ENCODE results near the gene RAMAC. TPM values are rescaled to one million over a fixed set of nuclear protein-coding genes. Genes with fewer than 3 reads are reported as not detected.
A peak's percentile ranks its signal among the peaks of the same experiment; 100 is the strongest.

Gene RAMAC
- total RNA-seq, 3 donors from 2014 or later (not counting 1 experiment from before 2014, with no cell fraction given), result 15.4 to 27.2 (median 25.7) TPM

DNA sequence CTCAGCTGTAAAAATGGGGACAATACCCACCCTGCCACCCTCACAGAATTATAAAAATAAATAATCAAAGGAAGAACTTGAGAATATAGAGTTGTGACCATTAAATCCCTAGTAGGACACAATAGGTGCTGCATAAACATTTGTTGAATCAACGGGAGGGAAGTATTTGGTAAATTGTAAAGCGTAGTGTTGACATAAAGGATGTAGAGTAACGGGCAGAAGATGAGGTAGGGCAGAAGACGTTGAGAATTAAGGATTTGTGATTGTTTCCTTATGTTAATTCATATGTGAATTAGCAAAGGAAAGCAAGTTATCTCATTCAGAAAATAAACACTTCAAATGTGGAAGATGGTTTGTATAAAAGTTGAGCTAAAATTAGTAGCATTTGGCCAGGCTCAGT is 7.1 kb downstream of the RAMAC start:
- Mint-ChIP-seq H3K4me3 (no peak overlapping the region), H3K27ac (peak overlapping the region in 1 of 2 donors; percentile 6), H3K9me3 (no peaks in the 10 kb centered on the region), H3K36me3 (no peaks in the 10 kb centered on the region), H3K4me1 (no peaks in the 10 kb centered on the region), H3K27me3 (ENCODE audit: low read depth in 2 of 2) (no peaks in the 10 kb centered on the region)
- ATAC-seq, result no peak
- Histone ChIP-seq H3K4me1 (ENCODE audit: control insufficient read depth, insufficient read depth, low read length) (no peaks in the 10 kb centered on the region), H3K9me3 (ENCODE audit: control insufficient read depth, insufficient read depth, low read length) (no peaks in the 10 kb centered on the region), H3K36me3 (ENCODE audit: control insufficient read depth, insufficient read depth, low read length) (peaks cover 20% of the 10 kb centered on the region), H3K27me3 (ENCODE audit: control insufficient read depth, insufficient read depth, low read length) (no peaks in the 10 kb centered on the region), H3K4me3 (ENCODE audit: low read length) (no peak overlapping the region), H3K27ac (ENCODE audit: low read length) (no peak overlapping the region)
- WGBS (ENCODE audit: insufficient coverage), result 91% methylated on average over 4 of the region's 4 CpGs
- intact Hi-C loops (cut with micrococcal nuclease), result no loop called here
- TF ChIP-seq, protein P1, sequence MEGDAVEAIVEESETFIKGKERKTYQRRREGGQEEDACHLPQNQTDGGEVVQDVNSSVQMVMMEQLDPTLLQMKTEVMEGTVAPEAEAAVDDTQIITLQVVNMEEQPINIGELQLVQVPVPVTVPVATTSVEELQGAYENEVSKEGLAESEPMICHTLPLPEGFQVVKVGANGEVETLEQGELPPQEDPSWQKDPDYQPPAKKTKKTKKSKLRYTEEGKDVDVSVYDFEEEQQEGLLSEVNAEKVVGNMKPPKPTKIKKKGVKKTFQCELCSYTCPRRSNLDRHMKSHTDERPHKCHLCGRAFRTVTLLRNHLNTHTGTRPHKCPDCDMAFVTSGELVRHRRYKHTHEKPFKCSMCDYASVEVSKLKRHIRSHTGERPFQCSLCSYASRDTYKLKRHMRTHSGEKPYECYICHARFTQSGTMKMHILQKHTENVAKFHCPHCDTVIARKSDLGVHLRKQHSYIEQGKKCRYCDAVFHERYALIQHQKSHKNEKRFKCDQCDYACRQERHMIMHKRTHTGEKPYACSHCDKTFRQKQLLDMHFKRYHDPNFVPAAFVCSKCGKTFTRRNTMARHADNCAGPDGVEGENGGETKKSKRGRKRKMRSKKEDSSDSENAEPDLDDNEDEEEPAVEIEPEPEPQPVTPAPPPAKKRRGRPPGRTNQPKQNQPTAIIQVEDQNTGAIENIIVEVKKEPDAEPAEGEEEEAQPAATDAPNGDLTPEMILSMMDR (IDR thresholded peaks at IDR 0.05), result no peak
- DNase-seq, result no peak

DNA sequence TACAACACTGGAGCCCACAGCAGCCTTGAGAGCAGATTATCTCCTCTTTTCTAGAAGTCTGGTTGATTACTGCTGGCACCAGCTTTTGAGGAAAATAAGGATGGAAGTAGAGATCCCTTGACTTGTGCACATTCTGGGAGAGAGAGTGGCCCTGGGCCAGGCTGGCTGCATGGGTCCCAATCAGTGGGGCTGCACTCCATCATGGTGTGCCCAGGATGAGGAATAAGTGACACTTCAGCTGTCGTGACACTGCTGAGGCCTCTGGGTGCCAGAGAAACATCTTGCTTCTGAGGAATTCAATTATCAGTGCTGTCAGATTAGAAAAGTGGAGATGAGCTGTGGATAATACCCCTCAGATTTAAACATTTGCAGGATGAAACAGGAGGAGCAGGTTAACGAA is 9.1 kb downstream of the RAMAC start:
- Mint-ChIP-seq H3K27ac (no peak overlapping the region), H3K4me1 (peaks cover 2 to 3% of the 10 kb centered on the region in 2 donors), H3K9me3 (no peaks in the 10 kb centered on the region), H3K4me3 (no peak overlapping the region), H3K36me3 (no peaks in the 10 kb centered on the region), H3K27me3 (ENCODE audit: low read depth in 2 of 2) (no peaks in the 10 kb centered on the region)
- Histone ChIP-seq H3K4me3 (ENCODE audit: low read length) (no peak overlapping the region), H3K27me3 (ENCODE audit: control insufficient read depth, insufficient read depth, low read length) (no peaks in the 10 kb centered on the region), H3K27ac (ENCODE audit: low read length) (no peak overlapping the region), H3K9me3 (ENCODE audit: control insufficient read depth, insufficient read depth, low read length) (no peaks in the 10 kb centered on the region), H3K4me1 (ENCODE audit: control insufficient read depth, insufficient read depth, low read length) (peaks cover 4% of the 10 kb centered on the region), H3K36me3 (ENCODE audit: control insufficient read depth, insufficient read depth, low read length) (peaks cover 10% of the 10 kb centered on the region)
- DNase-seq (no peak), ATAC-seq (no peak)
- WGBS (ENCODE audit: insufficient coverage), result 100% methylated on average over 2 of the region's 2 CpGs
- TF ChIP-seq, protein P1 (IDR thresholded peaks at IDR 0.05), result no peak
- intact Hi-C loops (cut with micrococcal nuclease), result no loop called here

DNA sequence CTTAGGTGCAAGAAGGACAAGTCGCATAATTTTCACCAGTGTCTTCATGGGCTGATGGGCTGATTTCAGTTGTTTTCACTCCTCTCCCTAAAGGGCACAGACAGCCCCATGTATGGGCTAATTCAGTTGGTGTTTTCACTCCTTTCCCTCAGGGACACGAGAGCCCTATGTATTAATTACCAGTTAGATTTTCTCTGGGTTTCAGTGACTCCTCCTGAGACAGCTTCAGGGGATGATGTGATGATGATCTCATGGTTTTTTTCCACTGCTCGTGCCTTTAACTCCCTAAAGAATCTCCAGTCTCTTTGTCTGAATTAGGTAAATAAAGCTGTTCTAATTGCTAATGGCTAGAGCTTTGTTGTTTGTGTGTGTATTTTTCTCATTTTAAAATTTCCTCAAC is 9.9 kb downstream of the RAMAC start:
- Mint-ChIP-seq H3K9me3 (no peaks in the 10 kb centered on the region), H3K4me1 (peaks cover 7 to 8% of the 10 kb centered on the region in 2 donors), H3K27ac (no peak overlapping the region), H3K27me3 (ENCODE audit: low read depth in 2 of 2) (no peaks in the 10 kb centered on the region), H3K4me3 (no peak overlapping the region), H3K36me3 (no peaks in the 10 kb centered on the region)
- Histone ChIP-seq H3K27me3 (ENCODE audit: control insufficient read depth, insufficient read depth, low read length) (no peaks in the 10 kb centered on the region), H3K4me3 (ENCODE audit: low read length) (no peak overlapping the region), H3K9me3 (ENCODE audit: control insufficient read depth, insufficient read depth, low read length) (no peaks in the 10 kb centered on the region), H3K36me3 (ENCODE audit: control insufficient read depth, insufficient read depth, low read length) (peaks cover 5% of the 10 kb centered on the region), H3K27ac (ENCODE audit: low read length) (no peak overlapping the region), H3K4me1 (ENCODE audit: control insufficient read depth, insufficient read depth, low read length) (peaks cover 7% of the 10 kb centered on the region)
- ATAC-seq (no peak), DNase-seq (no peak)
- 100% methylated on average over 1 of the region's 3 CpGs for WGBS (ENCODE audit: insufficient coverage)
- intact Hi-C loops (cut with micrococcal nuclease), result no loop called here
- TF ChIP-seq, protein P1 (IDR thresholded peaks at IDR 0.05), result no peak

DNA sequence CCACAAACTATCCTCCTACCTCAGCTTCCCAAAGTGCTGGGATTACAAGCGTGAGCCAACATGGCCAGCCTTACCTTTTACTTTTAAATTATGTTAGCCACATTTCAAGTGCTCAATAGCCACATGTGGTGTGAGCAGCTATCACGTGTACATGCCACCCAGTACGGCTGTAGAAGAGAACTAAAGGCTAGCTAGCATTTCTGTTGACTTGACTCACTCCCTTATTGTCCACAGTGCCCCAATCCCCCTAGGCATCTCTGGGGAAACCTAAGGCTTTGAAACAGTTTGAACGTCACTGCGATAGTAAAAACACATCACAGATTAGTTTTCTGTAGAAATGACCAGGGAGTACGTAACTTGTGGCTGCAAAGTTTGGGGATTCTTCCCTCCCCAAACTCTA is 13.4 kb downstream of the RAMAC start:
- TF ChIP-seq, protein P1 (IDR thresholded peaks at IDR 0.05), result no peak
- H3K4me3 Mint-ChIP-seq, result no peak overlapping the region

More for the DNA sequence above, 13.4 kb downstream of the RAMAC start:
- Histone ChIP-seq H3K4me1 (ENCODE audit: control insufficient read depth, insufficient read depth, low read length) (peaks cover 7% of the 10 kb centered on the region), H3K4me3 (ENCODE audit: low read length) (no peak overlapping the region), H3K27ac (ENCODE audit: low read length) (no peak overlapping the region), H3K36me3 (ENCODE audit: control insufficient read depth, insufficient read depth, low read length) (no peaks in the 10 kb centered on the region), H3K9me3 (ENCODE audit: control insufficient read depth, insufficient read depth, low read length) (no peaks in the 10 kb centered on the region), H3K27me3 (ENCODE audit: control insufficient read depth, insufficient read depth, low read length) (no peaks in the 10 kb centered on the region)
- Mint-ChIP-seq H3K4me1 (peaks cover 7 to 8% of the 10 kb centered on the region in 2 donors), H3K27me3 (ENCODE audit: low read depth in 2 of 2) (no peaks in the 10 kb centered on the region), H3K27ac (no peak overlapping the region), H3K36me3 (no peaks in the 10 kb centered on the region), H3K9me3 (no peaks in the 10 kb centered on the region)
- DNase-seq (no peak), ATAC-seq (no peak)
- WGBS (ENCODE audit: insufficient coverage), result 97% methylated on average over 6 of the region's 6 CpGs
- intact Hi-C loops (cut with micrococcal nuclease), result no loop called here

Data from natural killer cell (primary cell).